ENCODE results near the gene PTPRM. TPM values are rescaled to one million over a fixed set of nuclear protein-coding genes. Genes with fewer than 3 reads are reported as not detected.

PTPRM gene
- polyA plus RNA-seq, 6 donors from 2014 or later = not detected

DNA sequence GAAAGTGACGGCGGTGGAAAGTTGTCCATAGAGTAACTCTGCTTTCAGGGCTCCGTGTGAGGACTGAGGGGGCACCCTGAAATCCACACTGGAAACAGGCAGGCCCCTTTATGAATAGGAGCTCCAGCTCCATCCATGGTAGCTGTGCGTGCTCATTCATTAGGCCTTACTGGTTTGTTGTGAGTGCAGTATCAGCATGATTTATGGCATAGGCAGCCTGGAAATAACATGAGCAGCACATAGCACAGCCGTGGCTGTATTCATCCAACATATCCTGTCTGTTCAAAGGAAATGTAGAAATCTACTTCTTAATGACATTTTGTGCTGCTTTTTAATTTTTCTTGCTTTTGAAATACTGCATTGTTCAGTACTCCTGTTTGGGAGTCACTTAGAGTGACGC, 627.3 kb downstream of the PTPRM start:
- Mint-ChIP-seq H3K36me3 (no peaks in the 10 kb centered on the region), H3K4me3 (no peak overlapping the region), H3K27ac (no peak overlapping the region), H3K27me3 (peaks cover 0 to 8% (median 6%) of the 10 kb centered on the region in 3 donors), H3K9me3 (peaks cover 0 to 3% (median 0%) of the 10 kb centered on the region in 7 donors), H3K4me1 (no peaks in the 10 kb centered on the region)
- ATAC-seq (ENCODE audit: low read depth in 2 of 2) (no peak), DNase-seq (no peak)

DNA sequence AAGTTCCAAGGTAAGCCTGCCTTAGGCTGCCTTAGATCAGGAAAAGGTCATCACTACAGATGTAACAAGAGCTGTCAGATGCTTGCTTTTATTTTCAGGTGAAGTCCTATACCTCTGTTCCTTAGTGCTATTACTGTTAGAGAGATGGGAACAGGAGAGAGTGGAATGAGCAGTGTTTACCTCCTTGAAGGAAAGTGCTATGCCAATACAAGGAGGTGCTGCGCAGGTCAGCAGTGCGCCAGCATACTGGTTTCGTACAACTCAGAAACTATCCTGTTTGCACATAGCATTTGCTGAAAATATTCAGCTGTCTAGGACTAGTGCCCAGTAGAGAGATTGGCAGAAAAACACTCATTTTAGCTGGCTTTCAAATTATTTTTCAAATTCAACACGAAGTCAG, 629.1 kb downstream of the PTPRM start:
- no peak for ATAC-seq (ENCODE audit: low read depth in 2 of 2)
- Mint-ChIP-seq H3K27me3 (peaks cover 0 to 3% (median under 1%) of the 10 kb centered on the region in 3 donors), H3K4me1 (no peaks in the 10 kb centered on the region), H3K36me3 (no peaks in the 10 kb centered on the region), H3K27ac (no peak overlapping the region), H3K9me3 (peaks cover 0 to 3% (median 0%) of the 10 kb centered on the region in 7 donors), H3K4me3 (no peak overlapping the region)
- DNase-seq = no peak

DNA sequence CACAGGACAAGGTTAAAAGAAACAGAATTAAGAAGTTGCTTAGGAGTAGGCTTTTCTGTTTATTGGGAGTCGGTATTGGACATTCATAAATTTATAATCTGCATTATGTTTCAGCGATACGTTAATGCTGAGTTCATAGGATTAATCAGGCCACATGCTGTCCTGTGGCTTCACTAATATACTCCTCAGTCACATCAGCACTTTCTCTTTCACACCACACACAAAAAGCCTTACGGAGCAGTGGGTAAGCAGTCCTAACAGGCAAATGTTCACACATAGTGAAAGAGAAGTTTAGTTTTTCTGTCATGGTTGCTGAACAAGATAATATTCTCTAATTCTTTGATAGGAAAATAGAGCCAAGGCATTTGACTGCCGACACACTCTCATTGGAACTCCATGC, 630.4 kb downstream of the PTPRM start:
- no peaks in the 10 kb centered on the region for H3K4me1 Mint-ChIP-seq
- no peak for DNase-seq
- H3K36me3 Mint-ChIP-seq = no peaks in the 10 kb centered on the region
- no peak overlapping the region for H3K27ac Mint-ChIP-seq
- no peaks in the 10 kb centered on the region for H3K27me3 Mint-ChIP-seq
- H3K4me3 Mint-ChIP-seq = no peak overlapping the region
- peaks cover 0 to 3% (median 0%) of the 10 kb centered on the region in 7 donors for H3K9me3 Mint-ChIP-seq
- ATAC-seq (ENCODE audit: low read depth in 2 of 2) = no peak

DNA sequence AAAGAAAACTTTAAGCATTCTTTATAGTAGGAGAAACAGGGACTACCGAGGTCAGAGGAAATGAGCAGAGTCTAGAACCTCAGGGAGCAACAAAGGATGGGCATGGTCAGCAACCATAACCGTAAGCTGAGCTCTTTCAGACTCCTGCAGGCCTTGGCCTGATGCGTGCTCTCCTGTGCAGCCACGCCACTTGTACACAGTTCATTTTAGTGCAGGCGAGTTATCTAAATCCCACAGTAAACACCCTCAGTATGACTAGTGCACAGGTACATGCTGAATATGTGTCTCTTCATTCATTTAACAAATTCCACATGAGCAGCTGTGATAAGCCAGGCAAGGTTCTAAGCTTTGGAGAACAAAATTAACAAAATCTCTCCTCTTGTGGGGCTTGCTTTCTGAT, 640.9 kb downstream of the PTPRM start:
- Mint-ChIP-seq H3K4me1 (no peaks in the 10 kb centered on the region), H3K27ac (peak overlapping the region in 1 of 6 donors; percentile 44), H3K9me3 (peaks cover 0 to 12% (median 4%) of the 10 kb centered on the region in 7 donors), H3K4me3 (no peak overlapping the region), H3K36me3 (no peaks in the 10 kb centered on the region), H3K27me3 (peaks cover 0 to 7% (median 0%) of the 10 kb centered on the region in 3 donors)
- ATAC-seq (ENCODE audit: low read depth in 2 of 2) (no peak), DNase-seq (no peak)

DNA sequence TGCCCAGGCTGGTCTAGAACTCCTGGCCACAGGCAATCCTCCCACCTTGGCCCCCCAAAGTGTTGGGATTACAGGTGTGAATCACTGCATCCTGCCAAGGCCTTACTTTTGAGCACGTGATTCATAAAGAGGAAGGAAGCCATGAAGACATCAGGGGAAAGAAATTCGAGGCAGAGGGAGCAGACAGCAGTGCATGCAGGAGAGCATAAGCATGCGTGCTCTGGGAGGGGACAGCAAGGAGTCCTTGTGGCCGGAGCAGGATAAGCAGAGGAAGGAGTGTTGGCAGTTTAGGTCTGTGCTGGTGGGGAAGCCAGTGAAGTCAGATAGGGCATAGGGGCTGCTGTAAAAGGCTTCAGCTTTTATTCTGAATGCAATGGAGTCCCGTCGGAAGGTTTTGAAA, 641.6 kb downstream of the PTPRM start:
- Mint-ChIP-seq H3K36me3 (no peaks in the 10 kb centered on the region), H3K4me3 (no peak overlapping the region), H3K9me3 (peaks cover 0 to 12% (median 4%) of the 10 kb centered on the region in 7 donors), H3K27ac (peak overlapping the region in 1 of 6 donors; percentile 26), H3K27me3 (peaks cover 0 to 7% (median 0%) of the 10 kb centered on the region in 3 donors), H3K4me1 (no peaks in the 10 kb centered on the region)
- DNase-seq (no peak), ATAC-seq (ENCODE audit: low read depth in 2 of 2) (no peak)

DNA sequence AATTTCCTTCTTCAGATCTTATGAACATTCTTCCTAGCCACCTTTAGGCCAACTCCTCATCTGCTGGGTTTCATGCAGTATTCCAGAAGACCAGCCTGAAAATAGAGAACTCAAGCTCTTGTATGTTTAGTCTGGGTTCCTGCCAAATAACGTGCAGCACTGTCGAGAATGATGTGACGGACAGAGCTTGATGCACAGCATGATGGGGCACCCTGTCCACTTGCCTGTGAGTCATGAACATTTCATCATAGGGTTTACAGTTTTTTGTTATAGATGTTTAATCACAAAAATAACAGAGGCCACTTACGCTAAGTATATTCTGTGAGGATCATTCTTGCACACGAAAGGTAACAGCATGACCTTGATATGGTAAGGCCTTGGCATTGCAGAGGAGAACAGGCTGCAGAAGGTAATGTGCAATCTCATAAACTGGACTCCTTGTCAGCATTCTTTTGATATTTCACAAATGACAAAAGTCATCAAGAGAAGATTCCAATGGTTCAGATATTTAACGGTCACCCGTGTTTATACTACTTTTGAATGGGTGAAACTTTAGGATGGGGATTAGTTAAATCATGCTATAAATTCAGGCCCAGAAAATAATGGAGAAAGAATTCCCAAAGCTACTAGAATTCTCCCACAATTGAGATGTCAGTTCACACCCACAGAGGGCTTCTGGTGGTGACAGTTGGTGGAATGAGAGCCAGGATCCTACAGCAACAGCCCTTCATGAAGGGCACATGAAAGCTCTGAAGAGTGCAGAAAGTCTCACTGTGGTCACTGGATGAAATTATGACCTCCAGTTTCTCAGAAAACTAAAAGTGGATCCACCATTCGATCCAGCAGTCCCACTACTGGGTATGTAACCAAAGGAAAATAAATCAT, 646.0 kb downstream of the PTPRM start:
- Mint-ChIP-seq H3K27ac (no peak overlapping the region), H3K27me3 (peaks cover 0 to 7% (median 0%) of the 10 kb centered on the region in 3 donors), H3K36me3 (no peaks in the 10 kb centered on the region), H3K9me3 (peaks cover 0 to 8% (median 4%) of the 10 kb centered on the region in 7 donors), H3K4me1 (no peaks in the 10 kb centered on the region), H3K4me3 (no peak overlapping the region)
- DNase-seq (no peak), ATAC-seq (ENCODE audit: low read depth in 2 of 2) (no peak)

DNA sequence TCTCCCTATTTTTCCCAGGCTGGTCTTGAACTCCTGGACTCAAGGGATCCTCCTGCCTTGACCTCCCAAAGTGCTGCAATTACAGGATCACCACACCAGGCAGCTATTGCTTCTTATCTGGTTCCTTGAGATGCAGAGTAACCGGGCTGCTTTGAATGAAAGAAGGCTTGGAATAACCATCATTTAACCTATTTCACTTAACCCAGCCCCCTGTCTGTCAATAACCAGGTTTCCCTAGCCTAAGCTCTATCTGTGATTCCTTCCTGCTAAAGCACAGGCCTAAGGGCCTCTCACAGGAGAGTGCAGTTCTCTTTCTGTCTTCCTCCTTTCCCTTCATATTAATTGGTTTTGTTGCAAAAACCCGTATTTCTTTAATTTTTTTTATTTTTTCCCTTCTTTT, 648.6 kb downstream of the PTPRM start:
- ATAC-seq (ENCODE audit: low read depth in 2 of 2) (no peak), DNase-seq (no peak)
- no peak overlapping the region for H3K4me3 Mint-ChIP-seq
- H3K27ac Mint-ChIP-seq = no peak overlapping the region
- peaks cover 0 to 8% (median 3%) of the 10 kb centered on the region in 7 donors for H3K9me3 Mint-ChIP-seq
- no peaks in the 10 kb centered on the region for H3K4me1 Mint-ChIP-seq
- H3K36me3 Mint-ChIP-seq = no peaks in the 10 kb centered on the region
- no peaks in the 10 kb centered on the region for H3K27me3 Mint-ChIP-seq

DNA sequence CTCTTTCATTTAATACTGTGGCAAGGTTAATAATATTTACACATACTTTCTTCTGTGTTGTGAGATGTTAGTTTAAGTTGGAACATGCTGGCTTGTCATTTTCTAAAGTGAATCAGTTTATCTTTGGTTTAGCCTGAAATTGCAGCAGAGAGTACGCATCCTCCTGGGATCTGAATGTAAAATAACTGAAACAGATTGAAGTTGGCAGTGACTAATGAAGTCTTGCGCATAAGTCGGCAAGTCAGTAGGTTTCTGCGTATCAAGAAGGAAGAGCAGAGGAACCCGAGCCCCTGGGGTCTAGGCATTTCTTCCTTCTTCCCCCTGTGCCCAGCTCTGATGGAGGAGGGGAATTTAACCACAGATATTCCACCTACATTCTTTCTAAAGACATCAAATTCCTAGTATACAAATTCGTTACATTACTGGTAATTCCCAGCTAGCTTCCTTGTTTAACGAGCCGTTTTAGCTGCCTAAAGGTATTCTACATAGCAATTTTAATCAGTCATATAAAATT, 650.0 kb downstream of the PTPRM start:
- no peaks in the 10 kb centered on the region for H3K36me3 Mint-ChIP-seq
- H3K4me3 Mint-ChIP-seq = no peak overlapping the region
- DNase-seq (no peak), ATAC-seq (ENCODE audit: low read depth in 2 of 2) (no peak)
- H3K9me3 Mint-ChIP-seq = peaks cover 0 to 3% (median 0%) of the 10 kb centered on the region in 7 donors
- H3K27me3 Mint-ChIP-seq = no peaks in the 10 kb centered on the region
- no peak overlapping the region for H3K27ac Mint-ChIP-seq
- H3K4me1 Mint-ChIP-seq = no peaks in the 10 kb centered on the region

DNA sequence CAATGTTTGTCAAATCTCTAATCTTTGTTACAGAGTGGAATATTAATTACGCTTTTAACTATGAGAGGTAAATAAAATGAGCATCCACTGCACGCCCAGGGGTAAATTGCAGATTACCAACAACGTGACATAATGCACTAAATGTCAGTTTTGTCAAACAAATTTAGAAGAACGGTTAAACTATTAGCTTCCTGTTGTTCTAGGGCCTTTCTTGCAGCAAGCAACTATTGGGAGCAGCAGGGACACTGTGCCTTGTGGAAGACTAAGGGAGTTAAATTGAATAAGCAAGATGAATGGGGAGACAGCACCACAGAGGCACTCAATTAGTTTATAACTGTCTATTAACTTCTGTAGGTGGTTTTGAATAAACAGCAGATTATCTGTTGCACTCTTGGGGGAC, 651.1 kb downstream of the PTPRM start:
- no peaks in the 10 kb centered on the region for H3K4me1 Mint-ChIP-seq
- ATAC-seq (ENCODE audit: low read depth in 2 of 2) (no peak), DNase-seq (no peak)
- H3K27me3 Mint-ChIP-seq = peaks cover 0 to 4% (median 0%) of the 10 kb centered on the region in 3 donors
- H3K27ac Mint-ChIP-seq = no peak overlapping the region
- peaks cover 0 to 3% (median 0%) of the 10 kb centered on the region in 7 donors for H3K9me3 Mint-ChIP-seq
- no peak overlapping the region for H3K4me3 Mint-ChIP-seq
- H3K36me3 Mint-ChIP-seq = no peaks in the 10 kb centered on the region

DNA sequence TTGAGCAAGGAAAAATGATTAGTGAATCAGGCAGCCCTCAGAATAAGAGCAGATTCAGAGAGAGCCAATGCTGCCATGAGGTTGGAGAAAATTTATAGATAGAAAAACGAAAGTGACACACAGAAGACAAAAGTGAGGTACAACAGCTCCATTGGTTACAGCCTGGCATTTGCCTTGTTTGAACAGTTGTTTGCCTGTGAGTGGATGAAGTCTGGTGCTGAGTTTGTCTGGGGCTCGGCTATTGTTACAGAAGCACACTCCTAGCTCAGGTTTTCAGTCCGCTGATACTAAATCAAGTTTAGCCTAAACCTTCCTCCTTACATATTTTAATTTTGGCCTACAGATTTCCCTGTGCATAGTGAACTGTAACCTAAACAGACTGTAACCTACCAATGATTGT, 654.3 kb downstream of the PTPRM start:
- Mint-ChIP-seq H3K4me3 (no peak overlapping the region), H3K27ac (peak overlapping the region in 1 of 6 donors; percentile 46)

DNA sequence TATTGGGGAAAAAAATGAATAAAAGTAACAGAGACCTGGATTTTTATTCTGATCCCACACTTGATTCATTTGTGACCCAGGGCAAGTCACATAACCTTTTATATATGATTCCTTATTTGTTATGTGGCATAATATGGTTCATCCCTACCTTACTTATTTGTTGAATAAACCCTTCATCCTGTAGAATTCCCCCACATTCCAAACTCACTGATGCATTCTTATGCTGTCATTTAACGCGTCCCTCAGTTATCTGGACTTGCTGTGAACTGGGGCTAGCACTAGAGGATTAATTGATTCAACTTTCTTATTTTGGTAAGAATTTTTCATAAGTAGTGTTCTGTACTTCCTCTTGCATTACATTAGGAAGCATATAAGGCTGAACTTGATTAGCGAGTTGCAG, 657.5 kb downstream of the PTPRM start:
- H3K4me1 Mint-ChIP-seq = no peaks in the 10 kb centered on the region
- H3K36me3 Mint-ChIP-seq = no peaks in the 10 kb centered on the region
- H3K27ac Mint-ChIP-seq = no peak overlapping the region
- ATAC-seq (ENCODE audit: low read depth in 2 of 2) (no peak), DNase-seq (no peak)
- H3K4me3 Mint-ChIP-seq = no peak overlapping the region
- H3K27me3 Mint-ChIP-seq = peaks cover 0 to 4% (median 0%) of the 10 kb centered on the region in 3 donors
- peaks cover 0 to 10% (median 3%) of the 10 kb centered on the region in 7 donors for H3K9me3 Mint-ChIP-seq

More for the DNA sequence above, 654.3 kb downstream of the PTPRM start:
- peaks cover 0 to 10% (median 1%) of the 10 kb centered on the region in 7 donors for H3K9me3 Mint-ChIP-seq
- peaks cover 0 to 4% (median 0%) of the 10 kb centered on the region in 3 donors for H3K27me3 Mint-ChIP-seq
- ATAC-seq (ENCODE audit: low read depth in 2 of 2) (no peak), DNase-seq (no peak)
- no peaks in the 10 kb centered on the region for H3K36me3 Mint-ChIP-seq
- H3K4me1 Mint-ChIP-seq = no peaks in the 10 kb centered on the region

DNA sequence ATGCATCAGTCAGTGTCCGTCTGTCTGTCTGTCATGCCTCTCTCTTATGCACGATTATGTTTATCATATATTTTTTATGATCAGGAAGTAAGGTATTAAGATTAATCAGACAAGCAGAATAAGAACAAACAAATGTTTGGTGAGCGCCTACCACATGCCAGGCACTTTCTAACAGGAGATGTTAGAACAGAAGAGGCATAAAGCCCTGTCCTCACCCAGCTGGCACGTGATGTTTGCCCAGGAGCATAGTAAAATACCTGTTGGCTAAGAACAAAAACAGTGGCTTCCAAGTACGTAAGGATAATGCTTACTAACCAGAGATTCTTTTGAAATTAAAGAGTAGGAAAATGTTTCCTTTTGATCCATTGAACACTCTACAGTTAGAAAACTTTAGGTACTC, 661.9 kb downstream of the PTPRM start:
- ATAC-seq (ENCODE audit: low read depth in 2 of 2) (no peak), DNase-seq (no peak)
- no peaks in the 10 kb centered on the region for H3K36me3 Mint-ChIP-seq
- H3K27me3 Mint-ChIP-seq = no peaks in the 10 kb centered on the region
- H3K27ac Mint-ChIP-seq = no peak overlapping the region
- no peak overlapping the region for H3K4me3 Mint-ChIP-seq
- H3K9me3 Mint-ChIP-seq = peaks cover 0 to 10% (median 5%) of the 10 kb centered on the region in 7 donors
- H3K4me1 Mint-ChIP-seq = no peaks in the 10 kb centered on the region

DNA sequence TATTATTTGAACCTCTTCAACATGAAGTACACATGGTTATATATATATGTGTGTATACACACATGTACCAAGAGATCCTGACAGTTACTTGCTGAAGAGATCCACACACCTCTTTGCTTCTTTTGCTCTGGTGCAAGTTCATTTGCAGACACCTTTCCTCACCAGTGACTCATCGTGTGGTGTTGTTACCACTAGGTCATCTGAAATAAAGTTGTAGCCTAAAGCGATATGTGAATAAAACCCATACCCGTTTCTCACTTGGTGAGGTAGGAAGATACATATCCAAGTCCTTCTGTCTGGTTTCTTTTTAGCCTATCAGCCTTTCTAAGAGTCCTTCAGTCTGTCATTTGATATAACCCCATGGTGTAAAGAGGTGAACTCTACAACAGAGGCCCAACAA, 662.7 kb downstream of the PTPRM start:
- no peak for ATAC-seq (ENCODE audit: low read depth in 2 of 2)
- H3K27ac Mint-ChIP-seq = no peak overlapping the region
- no peak for DNase-seq
- no peaks in the 10 kb centered on the region for H3K4me1 Mint-ChIP-seq
- H3K27me3 Mint-ChIP-seq = no peaks in the 10 kb centered on the region
- H3K9me3 Mint-ChIP-seq = peaks cover 0 to 10% (median 5%) of the 10 kb centered on the region in 7 donors
- H3K36me3 Mint-ChIP-seq = no peaks in the 10 kb centered on the region
- H3K4me3 Mint-ChIP-seq = no peak overlapping the region

DNA sequence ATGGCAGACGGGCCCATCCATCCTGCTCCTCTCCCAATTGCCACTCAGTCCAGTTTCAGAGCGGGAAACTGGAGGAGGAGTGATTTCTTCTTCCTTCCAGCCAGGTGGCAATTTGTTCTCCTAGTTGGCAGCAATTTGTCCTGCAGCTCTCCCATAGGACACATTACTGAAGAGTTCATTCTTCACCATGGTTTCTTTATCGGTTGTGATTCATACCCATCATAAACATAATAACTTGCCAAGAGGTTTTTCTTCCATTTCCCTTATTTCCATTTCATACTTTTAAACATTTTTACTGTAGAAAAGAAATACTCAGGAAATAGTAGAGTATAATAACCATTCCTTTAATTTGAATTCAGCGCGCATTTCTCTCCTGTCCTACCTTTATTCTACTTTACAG, 664.2 kb downstream of the PTPRM start:
- Mint-ChIP-seq H3K9me3 (peaks cover 0 to 8% (median 3%) of the 10 kb centered on the region in 7 donors), H3K27me3 (no peaks in the 10 kb centered on the region), H3K27ac (no peak overlapping the region), H3K36me3 (no peaks in the 10 kb centered on the region), H3K4me3 (no peak overlapping the region), H3K4me1 (no peaks in the 10 kb centered on the region)
- DNase-seq (no peak), ATAC-seq (ENCODE audit: low read depth in 2 of 2) (no peak)

Data from naive B cell (primary cell).